K562 (cell line): ENCODE data around the gene CCDC33. TPM values are rescaled to one million over a fixed set of nuclear protein-coding genes. Genes with fewer than 3 reads are reported as not detected.

Source experiments
- ATAC-seq: fragments of 200-7000 bp; cut with Tn5 transposase; 3 replicates; pipeline ENCODE4 v1.9.1; 2020; ENCODE audit warnings: moderate library complexity
- BruUV-seq: library from RNA; stranded (reverse); fragments of 400-500 nt; replicated peaks from 2 replicates; lab custom pipeline; 2021; lab: Mats Ljungman, UMichigan
- CTCF ChIA-PET: fragments of 300-600 bp; formaldehyde crosslinking; extraction: SDS; loops from one replicate; lab custom pipeline; 2021; ENCODE audit warnings: low intra/inter-chr PET ratio; lab: Yijun Ruan, JAX
- POLR2A ChIA-PET: fragments of 300-600, 350-650 bp; sonication (Branson Sonifier 250); formaldehyde crosslinking; extraction: SDS; loops from one replicate; lab custom pipeline; 2021; ENCODE audit warnings: antibody characterized with exemption, inconsistent platforms; lab: Yijun Ruan, JAX
- DNase-seq, 4 experiments: peaks; one replicate each; pipeline versions ENCODE4 v3.0.0 to v3.0.0-alpha.2; 2011 to 2018; ENCODE audit warnings: low spot score in 3 of 4, mixed read lengths in 3 of 4; ENCODE audit errors: extremely low read depth in 1 of 4
- FAIRE-seq: peaks from 2 replicates; lab custom pipeline; 2011; peaks lifted over from hg19 to GRCh38; lab: Jason Lieb, UNC
- H2AFZ ChIP-seq: 2 replicates; pipeline ENCODE4 v1.6.0; 2011; ENCODE audit warnings: low read depth, low read length, control low read depth, inconsistent platforms
- H3K27ac ChIP-seq: fragments of 200-600 bp; 3 replicates; pipeline ENCODE4 v1.8.0; 2011; ENCODE audit warnings: low read depth, mild to moderate bottlenecking, control low read depth, inconsistent platforms, low read length, moderate library complexity, mixed read lengths; ENCODE audit errors: extremely low read depth
- H3K27me3 ChIP-seq, 2 experiments: fragments of 300-600 bp in 1 of 2; 2 replicates in 1 of 2; 3 replicates in 1 of 2; pipeline versions ENCODE4 v1.6.0 to v1.8.0; 2011; ENCODE audit warnings: inconsistent platforms in 2 of 2, low read length in 2 of 2, mild to moderate bottlenecking in 1 of 2, mixed read lengths in 1 of 2, moderate library complexity in 1 of 2; ENCODE audit not compliant: control insufficient read depth in 2 of 2, insufficient read depth in 2 of 2
- H3K36me3 ChIP-seq: fragments of 300-600 bp; 3 replicates; pipeline ENCODE4 v1.8.0; 2011; ENCODE audit warnings: mild to moderate bottlenecking, low read length, inconsistent platforms; ENCODE audit not compliant: control insufficient read depth, insufficient read depth
- H3K4me1 ChIP-seq, 2 experiments: fragments of 200-600 bp in 1 of 2; replicated peaks in 1 of 2; 2 replicates in 1 of 2; 3 replicates in 1 of 2; pipeline versions ENCODE4 v1.5.1 to v1.8.0; 2011; ENCODE audit warnings: inconsistent platforms in 2 of 2, low read length in 2 of 2, mild to moderate bottlenecking in 1 of 2, mixed read lengths in 1 of 2, moderate library complexity in 1 of 2; ENCODE audit not compliant: control insufficient read depth in 2 of 2, insufficient read depth in 2 of 2
- H3K4me2 ChIP-seq: 2 replicates; pipeline ENCODE4 v1.6.1; 2011; ENCODE audit warnings: low read length, control low read depth, inconsistent platforms, mixed read lengths; ENCODE audit not compliant: insufficient read depth
- H3K4me3 ChIP-seq: fragments of 200-600 bp; sonication (generic), shearing (Covaris generic); 2 replicates; pipeline ENCODE4 v1.5.1; 2016; ENCODE audit warnings: control low read depth, inconsistent platforms
- H3K79me2 ChIP-seq: fragments of 200-600 bp; 3 replicates; pipeline ENCODE4 v1.8.0; 2011; ENCODE audit warnings: low read length, inconsistent platforms; ENCODE audit not compliant: control insufficient read depth, insufficient read depth
- H3K9ac ChIP-seq, 2 experiments: 2 replicates each; pipeline versions ENCODE4 v1.6.0 to v1.6.1; 2011; ENCODE audit warnings: low read depth in 2 of 2, low read length in 2 of 2, control low read depth in 1 of 2, inconsistent platforms in 1 of 2, mild to moderate bottlenecking in 1 of 2, mixed read lengths in 1 of 2; ENCODE audit not compliant: insufficient read depth in 1 of 2
- H3K9me1 ChIP-seq: one replicate; pipeline ENCODE4 v1.6.0; 2011; ENCODE audit warnings: inconsistent platforms, mild to moderate bottlenecking, low read length, moderate library complexity; ENCODE audit not compliant: control insufficient read depth, insufficient read depth
- H3K9me3 ChIP-seq: replicated peaks from 2 replicates; pipeline ENCODE4 v1.5.1; 2011; ENCODE audit warnings: low read depth, low read length, inconsistent platforms; ENCODE audit not compliant: control insufficient read depth, insufficient read depth
- H4K20me1 ChIP-seq: replicated peaks from 2 replicates; pipeline ENCODE4 v1.6.1; 2011; ENCODE audit warnings: low read length, inconsistent platforms, mixed read lengths; ENCODE audit not compliant: control insufficient read depth, insufficient read depth
- CBX5 ChIP-seq: IDR thresholded peaks from 2 replicates; pipeline ENCODE4 v1.6.1; 2014; ENCODE audit warnings: low read depth, borderline replicate concordance
- SREBF1 ChIP-seq: fragments of 150-350 bp; IDR thresholded peaks from 2 replicates; pipeline ENCODE4 v1.6.1; 2014; ENCODE audit warnings: antibody characterized with exemption, low read depth, low read length, borderline replicate concordance
- ZFPM2 ChIP-seq: fragments of 250-450 bp; sonication (Bioruptor Pico); IDR thresholded peaks from 2 replicates; pipeline ENCODE4 v1.5.1; 2022; ENCODE audit warnings: mild to moderate bottlenecking
- ZNF12 ChIP-seq: sonication (generic); formaldehyde crosslinking; IDR thresholded peaks from 2 replicates; pipeline ENCODE4 v1.4.0; 2020; ENCODE audit warnings: mild to moderate bottlenecking, missing genetic modification reagents
- WGBS: fragments of 100-300 bp; shearing (Covaris generic); methylation state at CpG from one replicate; pipeline ENCODE4 v1.1.6; 2016; ENCODE audit warnings: low coverage, mixed read lengths; ENCODE audit not compliant: insufficient coverage; ENCODE audit errors: missing lambda C conversion rate; 5-methylcytosine and 5-hydroxymethylcytosine counted together
- in situ Hi-C: fragments of 300-500 bp; cut with MboI; formaldehyde crosslinking; loops from 4 replicates; pipeline ENCODE4 v1.15.0; 2018; ENCODE audit warnings: inconsistent platforms, mixed read lengths
- intact Hi-C: fragments of 100-400 bp; cut with micrococcal nuclease; formaldehyde crosslinking; loops from 2 replicates; pipeline ENCODE4 v1.14.2; 2022
- polyA plus RNA-seq, 8 experiments: library from polyadenylated mRNA; depleted of rRNA in 4 of 8; stranded (reverse) in 5 of 8; unstranded in 3 of 8; fragments of >200 nt; fragmentation: Nextera tagmentation in 2 of 8; fragmentation: Illumina TruSeq in 1 of 8; extraction: Ambion mirVana in 2 of 8; extraction: Trizol in 1 of 8; gene quantifications; 2 replicates each; pipeline versions ENCODE4 v1.2.1 to v1.2.3, GENCODE V29; 2011 to 2014; ENCODE audit warnings: inconsistent platforms in 1 of 8, missing spikeins in 1 of 8
- total RNA-seq, 7 experiments: library from RNA; depleted of rRNA in 6 of 7; stranded (reverse); fragments of >200 nt in 6 of 7; fragmentation: Illumina TruSeq in 2 of 7; extraction: Trizol in 2 of 7; gene quantifications; 2 replicates each; pipeline versions ENCODE4 v1.2.1 to v1.2.3, GENCODE V29; 2011 to 2021; ENCODE audit warnings: low replicate concordance in 1 of 7

The CCDC33 gene
- total and polyA plus RNA-seq, 9 of the 15 experiments (the other 6 are each of a cell fraction or from before 2014, with no cell fraction given) = 0.08 to 1.1 (median 0.15) TPM; not detected in 4

DNA sequence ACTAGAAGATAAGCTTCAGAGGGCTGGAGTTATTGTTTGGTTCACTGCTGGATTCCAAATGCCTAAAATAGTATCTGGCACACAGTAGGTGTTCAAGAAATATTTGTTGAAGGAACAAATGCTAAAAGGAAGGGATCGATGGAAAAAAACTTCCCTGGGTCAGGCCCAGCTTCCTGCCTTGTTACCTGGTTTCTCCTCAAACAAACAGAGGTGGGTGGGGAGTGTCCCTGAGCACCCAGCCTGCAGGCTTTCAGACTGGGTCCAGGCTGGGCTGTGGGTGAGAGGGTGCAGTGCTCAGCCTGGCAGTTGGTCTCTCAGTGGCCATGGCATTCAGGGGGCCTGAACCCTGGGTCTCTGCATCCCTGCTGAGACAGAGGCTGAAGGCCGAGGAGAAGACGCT, 19.2 kb upstream of the CCDC33 start:
- 4% methylated on average over 3 of the region's 3 CpGs for WGBS
- Histone ChIP-seq H3K4me2 (no peak overlapping the region), H3K36me3 (no peaks in the 10 kb centered on the region), H4K20me1 (peaks cover 10% of the 10 kb centered on the region; the same call in 1 of the 2 replicates), H3K9me3 (no peaks in the 10 kb centered on the region), H3K27ac (no peak overlapping the region), H3K4me1 (peaks cover 0 to 5% of the 10 kb centered on the region in 2 experiments; a peak in 2 of 5 replicates), H2AFZ (no peak overlapping the region), H3K79me2 (no peaks in the 10 kb centered on the region), H3K27me3 (peaks cover 10 to 49% of the 10 kb centered on the region in 2 experiments; a peak in 3 of 5 replicates), H3K4me3 (no peak overlapping the region), H3K9ac (no peak overlapping the region), H3K9me1 (no peaks in the 10 kb centered on the region)
- in situ Hi-C loops = no loop called here
- FAIRE-seq (no peak), DNase-seq (no peak), ATAC-seq (no peak)
- ChIA-PET CTCF (no interaction called here), POLR2A (interaction anchor here (1.4 kb wide), 1 partner anchor 13 kb away, joined by 5 read pairs; no protein-coding TSS in a partner anchor)
- intact Hi-C loops = no loop called here
- no peak for TF ChIP-seq ZFPM2
- no peak for TF ChIP-seq SREBF1
- TF ChIP-seq CBX5 = no peak
- no peak for TF ChIP-seq ZNF12 (CRISPR knock-in tag)
- no TSS peak for BruUV-seq
